COLO668 (cell line): ENCODE measurements around the gene TMEM115.

Source experiments
- DNase-seq: peaks from one replicate; lab custom pipeline; 2025; ENCODE audit not compliant: unreplicated experiment; lab: John Stamatoyannopoulos, UW

The TMEM115 gene

DNA sequence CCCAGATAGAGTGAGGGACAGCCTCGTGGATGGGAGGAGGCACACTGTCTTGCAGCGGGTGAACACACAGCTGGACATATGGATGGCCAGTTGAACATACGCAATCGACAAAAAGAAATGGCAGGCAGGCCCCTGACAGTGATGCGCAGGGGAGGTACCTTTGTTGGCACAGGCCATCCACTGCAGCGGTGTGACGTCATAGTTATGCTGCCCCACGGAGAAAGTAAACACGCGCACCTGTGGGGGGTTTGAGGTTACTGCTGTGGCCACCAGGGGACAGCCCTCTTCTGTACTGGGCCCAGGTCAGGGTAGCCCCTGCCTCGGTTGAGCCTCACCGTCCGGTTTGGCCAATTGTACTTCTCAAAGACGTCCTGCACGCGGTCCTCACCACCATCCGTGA is 19.4 kb upstream of the TMEM115 start:
- DNase-seq, result no peak

DNA sequence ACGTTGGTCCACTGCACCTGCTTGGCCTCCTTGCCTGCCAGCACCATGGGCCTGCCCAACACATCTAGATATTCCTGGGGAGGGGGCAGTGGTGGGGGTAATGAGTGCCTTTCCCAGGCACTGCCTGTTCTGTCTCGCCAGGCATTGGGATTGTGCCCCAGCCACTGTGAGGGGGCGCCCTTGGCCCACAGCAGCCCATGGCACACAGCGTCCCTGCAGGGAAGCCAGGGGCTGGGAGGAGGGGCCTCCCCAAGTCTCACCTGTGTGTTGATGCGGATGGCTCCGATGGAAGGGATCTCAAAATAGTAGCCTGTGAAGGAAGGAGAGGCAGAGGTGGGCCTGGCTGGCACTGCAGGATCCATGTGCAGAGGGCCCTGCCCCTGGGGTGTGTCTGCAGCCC is 18.7 kb upstream of the TMEM115 start:
- DNase-seq, result no peak

DNA sequence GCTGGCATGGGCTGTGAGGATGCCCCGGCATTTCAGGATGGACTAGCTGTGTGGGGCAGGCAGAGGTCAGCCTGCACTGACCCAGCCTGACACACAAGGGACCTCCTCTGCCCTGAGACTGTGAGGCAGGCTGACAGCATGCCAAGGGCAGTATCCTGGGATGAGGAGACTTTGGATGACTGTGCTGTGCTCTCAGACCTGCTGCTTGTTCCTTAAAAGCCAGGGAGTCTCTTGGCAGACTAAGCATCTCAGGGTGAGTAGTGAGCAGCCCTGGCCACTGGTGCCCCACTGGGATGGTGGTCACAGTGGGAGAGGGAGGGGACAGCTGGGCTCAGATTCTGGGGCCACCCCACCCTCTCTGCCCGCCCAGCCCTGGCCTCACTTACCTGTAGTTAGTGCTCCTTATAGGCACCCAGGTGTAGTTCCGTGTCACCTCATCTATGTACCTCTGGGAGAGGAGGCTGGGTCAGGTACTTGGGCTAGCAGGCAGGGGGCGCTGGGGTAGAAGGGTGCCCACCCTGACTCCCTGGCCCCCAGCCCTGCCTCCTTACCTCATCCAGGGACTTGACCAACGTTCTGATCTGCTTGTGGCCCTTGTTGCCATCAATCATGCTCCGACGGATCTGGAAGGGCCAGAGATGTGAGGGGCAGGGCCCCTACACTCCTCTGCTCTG is 16.1 kb upstream of the TMEM115 start:
- peak; percentile 7 for DNase-seq

DNA sequence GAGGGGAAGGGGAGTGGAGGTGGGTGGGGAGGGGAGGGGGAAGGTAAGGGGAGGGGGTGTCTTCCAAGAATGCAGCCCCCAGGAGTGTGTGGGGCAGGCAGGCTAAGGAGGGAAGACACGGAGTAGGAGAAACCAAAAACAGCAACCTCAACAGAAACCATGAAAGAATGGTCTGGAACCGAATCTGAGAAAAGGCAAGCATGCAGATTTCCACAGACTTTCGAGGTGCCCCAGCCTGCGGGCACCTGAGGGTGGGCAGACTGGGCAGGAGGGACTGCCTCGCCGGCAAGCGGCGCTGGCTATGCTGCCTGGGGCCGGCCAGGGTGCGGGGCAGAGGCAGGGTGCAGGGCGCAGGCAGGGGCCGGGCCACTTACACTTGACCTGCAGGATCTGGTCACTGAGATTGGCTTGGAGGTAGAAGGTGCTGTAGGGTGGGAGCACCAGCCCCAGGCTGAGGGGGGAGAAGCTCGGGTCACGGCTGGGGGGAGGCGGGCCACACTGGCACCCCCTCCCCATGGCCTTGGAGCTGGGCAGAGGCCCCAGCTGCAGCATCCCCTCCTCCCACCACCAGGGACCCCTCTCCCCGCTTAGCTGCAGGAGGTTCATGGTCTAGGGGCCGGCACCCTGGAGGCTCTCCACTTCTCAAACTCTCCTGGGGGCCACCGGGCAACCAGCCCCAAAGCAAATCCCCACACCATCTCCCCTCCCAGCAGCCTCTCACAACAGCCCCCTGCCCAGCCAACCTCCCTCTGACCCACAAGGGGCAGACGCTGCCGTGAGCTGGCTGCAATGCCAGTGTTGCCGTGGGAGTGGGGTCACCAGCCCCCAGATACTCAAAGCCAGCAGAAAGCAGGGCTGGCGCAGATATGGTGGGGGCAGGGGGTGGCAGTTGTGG is 15.3 kb upstream of the TMEM115 start:
- DNase-seq, result no peak

GRCh38 chr3:50373146-50374051 is 14.1 kb upstream of the TMEM115 start:
- DNase-seq, result no peak

DNA sequence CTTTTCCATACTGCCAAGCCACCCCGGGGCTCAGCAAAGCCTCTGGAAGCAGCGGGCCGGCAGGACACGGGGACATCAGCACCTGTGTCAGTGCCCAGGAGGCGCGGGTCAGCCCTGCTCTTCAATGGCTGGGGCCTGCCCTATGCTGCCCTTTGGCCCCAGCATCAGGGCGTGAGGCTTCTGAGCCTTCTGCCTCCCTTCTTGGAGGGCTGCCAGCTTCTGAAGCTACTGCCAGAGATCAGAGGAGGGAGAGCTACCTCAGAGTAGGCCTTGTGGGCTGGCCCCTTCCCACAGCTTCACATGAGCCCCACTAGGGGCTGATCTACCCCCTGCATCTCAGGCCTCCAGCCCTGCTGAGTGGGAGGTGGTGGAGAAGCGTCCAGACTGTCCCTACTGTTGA is 13.0 kb upstream of the TMEM115 start:
- DNase-seq, result no peak

DNA sequence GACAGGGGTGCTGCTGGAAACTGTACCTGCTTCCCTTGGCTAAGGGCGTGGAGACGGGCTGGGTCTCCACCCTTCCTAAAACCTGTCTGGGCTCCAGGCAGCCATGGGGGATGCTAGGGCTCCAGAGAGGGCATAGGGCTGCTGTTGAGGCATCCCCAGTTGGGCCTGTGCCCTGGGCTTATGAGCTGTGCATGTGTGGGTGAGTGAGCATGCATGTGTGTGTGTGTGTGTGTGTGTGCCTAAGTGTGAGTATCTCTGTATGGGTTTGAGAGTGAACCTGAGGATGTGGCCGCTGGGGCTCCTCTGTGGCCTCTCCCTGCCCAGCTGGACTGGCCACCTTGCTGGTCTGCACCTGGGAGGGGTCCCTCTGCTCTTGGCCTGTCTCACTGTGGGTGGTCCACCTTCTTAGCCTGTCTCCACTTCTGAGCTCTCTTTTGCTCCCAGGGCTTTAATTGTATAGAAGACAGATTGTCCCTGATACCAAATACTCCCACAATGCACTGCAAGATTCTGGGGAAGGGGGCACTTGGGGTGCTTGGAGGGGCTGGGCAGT is 11.9 kb upstream of the TMEM115 start:
- no peak for DNase-seq

DNA sequence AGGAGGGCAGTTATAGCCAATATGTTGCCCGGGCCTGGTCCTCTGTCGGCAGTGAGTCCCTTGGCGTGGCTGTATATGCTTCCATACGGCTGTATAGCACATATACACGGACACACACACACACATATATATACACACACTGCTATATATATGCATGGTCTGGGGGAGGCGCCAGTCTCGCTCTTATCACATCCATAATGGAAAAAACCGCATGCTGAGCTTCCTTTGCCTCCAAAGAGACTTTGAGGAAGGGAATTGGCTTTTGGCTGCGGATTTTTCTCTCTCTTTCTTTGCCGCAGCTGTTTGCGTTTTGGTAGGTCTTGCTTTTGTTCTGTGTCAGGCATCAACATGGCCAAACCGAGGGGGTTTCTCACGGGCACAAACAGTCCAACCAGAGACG is 11.3 kb upstream of the TMEM115 start:
- peak; percentile 33 for DNase-seq

DNA sequence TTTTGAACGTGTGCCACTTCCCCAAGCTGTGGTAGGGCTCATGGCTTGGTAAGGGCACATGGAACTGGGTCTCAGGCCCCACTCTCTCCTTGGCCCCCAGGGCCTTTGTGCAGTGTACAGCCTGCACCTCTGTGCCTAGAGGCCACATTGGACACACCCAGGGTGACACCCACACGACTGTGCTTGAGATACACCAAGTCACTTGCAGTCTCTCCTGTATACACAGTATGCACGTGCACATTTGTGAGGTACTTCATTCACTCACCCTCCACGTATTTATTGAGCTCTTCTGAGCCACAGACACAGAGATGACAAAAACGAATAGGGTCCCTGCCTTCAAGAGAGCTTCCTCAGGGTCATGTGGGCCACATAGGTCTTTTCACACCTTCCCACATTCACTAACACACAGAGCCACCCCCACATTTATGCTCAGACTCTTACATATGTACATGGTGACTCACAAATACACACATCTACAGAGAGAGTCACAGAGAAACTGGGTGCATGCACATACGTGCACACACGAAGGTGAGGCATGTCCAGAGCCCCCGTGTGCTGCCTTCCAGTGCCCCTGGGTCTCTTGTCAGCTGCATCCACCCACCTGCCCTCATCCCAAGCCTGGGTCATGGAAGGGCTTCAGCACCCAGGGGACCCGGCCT is 9.8 kb upstream of the TMEM115 start:
- no peak for DNase-seq

DNA sequence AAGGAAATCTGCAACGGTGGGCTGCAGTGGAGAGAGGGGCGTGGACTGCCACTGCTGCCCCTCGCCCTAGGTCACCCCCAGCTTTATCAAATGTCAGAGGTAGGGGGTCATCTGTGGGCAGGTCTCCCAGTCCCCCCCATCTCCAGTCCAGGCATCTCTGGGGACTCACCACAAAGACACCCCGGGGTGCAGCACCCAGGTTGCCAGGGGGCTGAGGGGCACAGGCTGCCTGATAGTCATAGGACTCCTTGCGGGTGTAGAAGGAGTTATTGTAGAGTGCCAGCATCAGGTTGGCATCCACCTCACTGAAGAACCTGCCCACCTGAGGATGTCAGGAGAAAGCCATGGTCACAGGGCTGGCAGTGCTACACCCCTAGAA is 6.5 kb upstream of the TMEM115 start:
- no peak for DNase-seq

DNA sequence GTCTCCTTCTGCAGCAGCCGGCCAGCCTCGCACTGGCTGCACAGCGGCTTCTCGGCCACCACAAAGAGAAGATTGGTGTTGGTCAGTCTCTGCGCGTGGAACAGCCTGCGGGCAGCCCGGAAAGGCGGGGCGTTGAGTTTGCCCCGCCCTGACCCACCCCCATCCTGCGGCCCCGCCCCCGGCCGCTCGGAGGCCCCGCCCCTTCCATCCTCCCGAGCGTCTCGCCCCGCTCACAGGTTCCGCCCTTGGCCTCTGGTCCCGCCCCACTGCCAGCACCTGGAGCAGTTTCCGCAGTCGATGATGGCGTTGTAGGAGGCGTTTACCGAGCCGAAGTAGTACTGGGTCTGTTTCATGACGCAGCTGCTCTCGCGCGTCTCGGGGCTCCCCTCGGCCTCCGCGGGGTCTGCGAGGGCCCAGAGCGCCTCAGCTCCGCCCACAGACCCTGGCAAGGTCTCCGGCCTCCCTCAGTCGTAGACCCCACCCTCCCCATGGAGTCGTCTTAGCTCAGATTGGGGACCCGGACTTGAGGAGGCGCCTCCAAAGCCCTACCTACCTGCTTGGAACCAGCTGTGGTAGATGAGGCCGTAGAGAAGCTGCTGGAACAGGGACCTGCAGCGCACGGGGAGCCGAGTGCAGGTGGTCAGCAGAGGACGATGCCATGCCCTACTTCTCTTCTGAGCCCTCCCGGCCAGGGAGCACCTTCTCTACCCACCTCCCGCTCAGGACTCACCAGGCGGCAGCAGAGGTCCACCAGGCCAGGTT is 5.9 kb upstream of the TMEM115 start:
- DNase-seq, result no peak

DNA sequence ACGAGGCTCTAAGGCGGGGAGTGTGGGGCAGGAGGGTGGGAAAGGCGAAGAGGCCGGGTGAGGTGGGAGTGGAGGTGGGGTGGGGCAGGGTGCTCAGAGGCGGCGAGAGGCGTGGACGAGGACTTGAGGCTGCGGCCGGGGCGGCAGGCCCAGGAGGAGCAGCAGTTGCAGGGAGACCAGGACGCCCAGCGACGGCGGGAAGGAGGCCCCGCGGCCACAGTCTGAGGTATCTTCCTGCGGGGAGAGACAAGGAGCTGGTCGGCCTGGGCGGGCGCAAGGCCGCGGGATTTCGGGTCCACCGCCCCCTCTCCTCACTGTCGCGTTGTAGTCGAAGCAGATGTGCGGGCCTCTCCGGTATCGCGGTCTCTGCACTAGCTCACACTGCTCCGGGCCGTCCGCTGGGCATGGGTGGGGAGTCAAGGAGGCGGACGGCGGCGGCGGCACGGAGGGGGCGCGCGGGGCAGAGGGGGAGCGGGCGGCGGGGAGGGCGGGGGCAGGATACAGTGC is 5.3 kb upstream of the TMEM115 start:
- DNase-seq, result no peak

- DNase-seq, result no peak
Measured at GRCh38 chr3:50359760-50360110, 414 bp upstream of the TMEM115 start.

DNA sequence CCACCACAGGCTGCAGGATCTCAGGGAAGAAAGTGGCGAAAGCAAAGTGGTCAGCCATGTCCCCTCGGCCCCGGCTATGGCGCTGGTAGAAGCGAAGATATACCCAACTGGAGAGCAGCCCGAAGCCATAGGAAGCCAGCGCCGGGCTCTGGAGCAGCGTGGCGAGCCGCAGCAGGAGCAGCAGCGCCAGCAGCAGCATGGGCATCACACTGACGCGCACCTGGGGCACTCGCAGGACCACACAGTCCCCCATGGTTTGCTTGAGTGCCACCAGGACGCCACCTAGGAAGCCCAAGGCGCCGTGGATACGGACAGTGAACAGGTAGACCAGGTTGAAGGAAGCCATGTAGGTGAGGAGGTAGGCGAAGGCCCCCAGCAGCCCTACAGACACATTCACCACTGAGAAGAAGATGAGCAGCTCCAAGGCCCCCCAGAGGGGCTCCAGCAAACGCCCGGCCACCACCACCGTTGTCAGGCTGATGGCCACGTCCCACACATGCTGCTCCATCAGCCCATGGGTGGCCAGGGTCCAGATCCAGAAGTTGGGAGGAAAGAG is 888 bp downstream of the TMEM115 start:
- DNase-seq, result peak; percentile 17

- no peak for DNase-seq
Measured at GRCh38 chr3:50357481-50357880, 1.8 kb downstream of the TMEM115 start.

DNA sequence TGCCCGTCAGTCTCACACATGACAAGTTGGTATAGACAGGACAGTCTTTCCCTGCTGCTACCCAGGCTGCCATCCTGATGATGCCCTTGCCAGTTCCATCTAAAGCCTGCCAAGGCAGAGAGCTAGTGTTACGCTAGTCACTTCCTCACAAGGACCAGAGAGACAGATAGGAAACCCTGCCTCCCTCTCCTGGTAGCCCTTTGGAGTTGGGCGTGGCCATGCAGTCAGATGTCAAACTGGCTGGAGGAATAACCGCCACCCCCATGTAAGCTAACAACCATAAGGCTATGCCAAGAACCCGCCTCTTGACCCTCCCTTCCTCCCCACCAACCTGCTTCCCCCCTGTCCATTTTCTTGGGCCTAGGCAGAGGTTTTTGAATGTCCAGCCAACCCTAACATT is 2.8 kb downstream of the TMEM115 start:
- peak; percentile 10 for DNase-seq

DNA sequence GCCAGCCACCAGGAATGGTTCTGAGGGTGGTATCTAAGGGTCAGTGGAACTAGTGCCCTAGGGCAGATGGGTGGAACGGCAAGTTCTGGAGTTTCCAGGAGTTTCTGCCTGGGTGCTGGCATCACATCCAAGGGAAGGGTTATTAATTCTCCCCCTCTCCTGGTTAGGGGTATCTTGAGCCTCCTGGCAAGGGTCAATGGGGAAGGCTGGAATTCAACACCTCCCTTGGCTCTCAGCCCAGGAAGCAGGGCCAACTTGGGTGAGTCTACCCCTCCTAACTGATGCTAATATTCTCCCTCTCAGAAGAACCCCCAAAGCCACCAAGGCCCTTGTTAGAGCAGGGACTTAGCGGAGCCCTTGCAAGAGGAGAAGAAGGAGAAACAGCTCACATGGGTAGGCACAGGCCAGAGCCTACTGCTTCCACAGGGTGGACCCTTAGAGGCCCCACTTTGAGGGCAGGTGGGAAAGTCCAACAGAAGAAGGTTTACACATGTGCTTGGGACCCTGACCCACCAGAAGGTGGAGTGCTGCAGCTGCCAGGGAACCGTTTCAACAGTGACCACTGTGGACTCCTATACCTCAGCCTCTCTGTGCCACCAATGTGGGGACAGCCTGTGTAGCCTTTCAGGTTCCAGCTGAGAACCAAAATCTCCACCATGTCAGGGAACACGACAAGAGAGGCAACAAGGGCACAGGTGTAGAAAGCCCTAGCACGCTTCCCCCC is 3.3 kb downstream of the TMEM115 start:
- no peak for DNase-seq

DNA sequence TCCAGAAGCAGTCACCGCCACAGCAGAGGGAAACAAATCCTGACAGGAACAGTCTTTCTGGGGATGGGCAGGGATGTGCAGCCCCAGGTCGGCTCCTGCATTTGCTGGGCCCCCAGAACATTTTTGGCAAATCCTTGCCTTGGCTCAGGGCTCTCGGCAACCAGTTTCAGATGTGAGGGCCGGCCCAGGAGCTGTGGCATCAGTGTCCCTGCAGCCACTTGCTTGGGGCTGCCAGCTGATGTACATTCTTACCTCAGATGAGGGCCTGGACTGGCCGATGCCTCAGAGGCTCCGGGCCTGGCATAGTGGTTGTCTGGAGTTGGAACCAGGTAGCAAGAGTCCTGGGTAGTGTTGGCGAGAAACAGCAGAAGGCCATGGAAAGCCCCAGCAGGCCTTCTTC is 4.5 kb downstream of the TMEM115 start:
- no peak for DNase-seq

DNA sequence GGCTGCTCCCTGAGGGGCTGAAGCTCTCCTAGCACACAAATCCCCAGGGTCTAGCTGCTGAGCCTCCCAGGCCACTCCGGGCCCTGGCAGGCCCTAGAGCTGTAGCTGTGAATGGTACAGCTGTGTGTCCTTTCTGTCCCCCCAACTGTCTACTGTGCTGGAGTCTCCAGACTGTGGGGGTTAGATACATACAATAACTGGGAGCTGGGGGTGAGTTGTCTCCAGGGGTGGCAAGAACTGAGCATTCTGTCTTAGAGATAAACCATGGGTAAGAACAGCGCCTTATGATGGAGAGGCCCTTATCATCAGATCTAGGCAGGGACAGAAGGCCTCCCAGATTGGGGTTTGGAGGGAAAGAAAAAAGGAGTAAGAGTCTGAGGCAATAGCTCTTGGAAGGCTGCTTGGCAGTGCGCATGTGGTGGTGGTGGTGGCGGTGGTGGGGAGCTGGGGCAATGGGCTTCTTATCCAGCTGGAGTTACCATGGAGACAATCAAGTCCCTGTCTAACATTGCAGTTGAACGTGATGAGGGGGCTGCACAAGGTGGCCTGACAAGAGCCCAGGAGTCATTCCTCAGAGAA is 5.0 kb downstream of the TMEM115 start:
- no peak for DNase-seq
